HFF-Myc (cell line): ENCODE results near the gene SUGP1.
"Not testable (repeated sequence)": the region's sequence is repeated elsewhere in the genome, so short reads cannot be mapped to it uniquely, and the experiment has no call there.

Experiments used
- DNase-seq: peaks from one replicate; pipeline ENCODE4 v3.0.0-alpha.2; 2011; ENCODE audit warnings: low read depth; ENCODE audit errors: extremely low read depth
- H3K4me3 ChIP-seq: replicated peaks from 2 replicates; pipeline ENCODE4 v1.5.1; 2011; ENCODE audit warnings: low read depth, mild to moderate bottlenecking, control low read depth, low read length
- CTCF ChIP-seq: IDR thresholded peaks from 2 replicates; pipeline ENCODE4 v1.5.1; 2012; ENCODE audit warnings: mild to moderate bottlenecking, low read depth, low read length, control low read depth; ENCODE audit errors: missing control alignments

Gene SUGP1

DNA sequence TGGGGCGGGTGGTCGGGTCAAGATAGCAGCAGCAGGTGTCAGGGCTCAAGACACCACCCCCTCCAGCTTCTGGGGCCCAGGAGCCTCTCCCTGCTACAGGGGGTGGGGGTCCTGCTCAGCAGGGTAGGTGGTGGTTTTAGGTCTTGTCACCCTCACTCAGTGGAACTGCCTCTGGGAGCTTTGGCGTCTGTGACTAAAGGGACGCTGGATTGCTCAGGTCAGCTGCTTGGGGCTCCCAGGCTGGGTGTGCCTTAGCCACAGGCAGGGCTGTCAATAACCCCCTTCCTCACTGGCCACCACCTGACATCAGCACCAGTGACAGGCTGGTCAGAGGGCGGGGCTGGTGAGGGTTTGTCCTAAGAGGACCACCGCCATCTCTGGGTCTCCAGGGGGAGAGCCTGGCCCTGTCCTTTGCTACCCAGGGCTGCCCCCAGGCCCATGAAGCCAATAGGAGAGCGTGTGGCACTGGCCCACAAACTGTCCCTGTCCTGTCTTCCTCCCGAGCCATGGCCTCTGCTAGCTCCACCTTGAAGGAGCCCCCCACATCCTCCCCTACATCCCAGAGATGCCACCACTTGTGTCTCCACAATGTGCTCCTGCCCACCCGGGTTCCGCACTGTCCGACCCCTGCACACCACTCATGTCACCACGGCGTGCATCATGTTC lies 36.7 kb upstream of the SUGP1 start:
- TF ChIP-seq CTCF = no peak
- DNase-seq = no peak
- no peak overlapping the region for H3K4me3 ChIP-seq

DNA sequence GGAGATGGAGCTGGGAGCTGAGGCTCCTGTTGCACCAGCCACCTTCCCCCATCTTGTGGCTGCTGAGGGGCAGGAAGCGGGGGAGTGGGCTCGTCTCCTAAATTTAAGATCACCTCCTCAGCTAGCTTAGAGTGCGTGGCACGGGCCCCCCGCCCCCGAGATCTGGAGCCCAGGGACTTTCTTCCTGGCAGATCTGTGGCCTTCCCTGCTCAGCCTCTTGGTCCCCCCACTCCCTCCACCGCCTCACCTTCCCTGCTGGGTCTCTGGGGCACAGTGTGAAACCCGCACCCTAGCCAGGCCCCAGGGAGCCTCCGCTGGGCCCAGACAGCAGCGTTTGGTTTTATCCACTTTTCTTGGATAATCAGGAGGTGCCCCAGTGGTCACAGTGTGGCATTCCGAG lies 36.2 kb upstream of the SUGP1 start:
- no peak for DNase-seq
- H3K4me3 ChIP-seq = no peak overlapping the region
- no peak for TF ChIP-seq CTCF

GRCh38 chr19:19355606-19356139 lies 35.4 kb upstream of the SUGP1 start:
- no peak for DNase-seq
- no peak for TF ChIP-seq CTCF
- no peak overlapping the region for H3K4me3 ChIP-seq

GRCh38 chr19:19354932-19355331 lies 34.6 kb upstream of the SUGP1 start:
- no peak overlapping the region for H3K4me3 ChIP-seq
- TF ChIP-seq CTCF = no peak
- no peak for DNase-seq

DNA sequence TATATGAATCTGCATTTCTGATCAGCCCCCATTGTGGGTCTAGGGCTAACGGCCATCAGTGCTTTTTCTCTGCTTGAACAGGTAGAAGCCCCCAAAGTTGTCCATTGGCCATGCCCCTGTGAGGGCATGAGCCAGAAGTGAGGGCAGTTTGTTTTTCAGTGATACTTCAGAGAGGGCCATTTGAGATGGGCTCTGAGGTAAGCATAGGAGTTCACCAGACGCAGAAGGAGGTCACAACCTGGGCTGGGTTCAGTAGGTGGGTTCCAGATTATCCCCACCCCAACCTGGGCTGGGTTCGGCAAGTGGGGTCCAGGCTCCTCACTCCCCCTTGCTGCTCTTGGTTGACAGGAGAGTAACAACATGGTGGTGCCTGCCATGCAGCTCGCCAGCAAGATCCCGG lies 33.7 kb upstream of the SUGP1 start:
- no peak for DNase-seq
- no peak overlapping the region for H3K4me3 ChIP-seq
- no peak for TF ChIP-seq CTCF

DNA sequence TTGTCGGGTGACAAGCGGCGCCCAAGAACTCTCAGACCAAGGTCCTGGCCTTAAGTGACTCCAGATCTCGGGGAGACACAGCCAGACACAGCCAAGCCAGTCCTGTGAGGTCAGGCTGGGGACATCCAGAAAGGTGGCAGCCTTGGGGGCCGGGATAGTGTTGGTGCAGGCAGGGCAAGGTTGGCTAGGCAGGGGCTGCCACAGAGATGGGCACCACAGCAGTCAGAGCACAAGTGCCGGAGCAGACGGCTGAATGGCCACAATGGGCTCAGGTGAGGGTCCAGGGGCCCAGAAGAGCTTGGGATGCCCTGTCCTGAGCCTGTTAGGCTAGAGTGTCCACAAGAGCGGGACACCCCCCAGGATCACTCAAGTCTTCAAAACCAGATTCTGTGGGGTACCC lies 32.5 kb upstream of the SUGP1 start:
- DNase-seq = no peak
- no peak for TF ChIP-seq CTCF
- H3K4me3 ChIP-seq = no peak overlapping the region

DNA sequence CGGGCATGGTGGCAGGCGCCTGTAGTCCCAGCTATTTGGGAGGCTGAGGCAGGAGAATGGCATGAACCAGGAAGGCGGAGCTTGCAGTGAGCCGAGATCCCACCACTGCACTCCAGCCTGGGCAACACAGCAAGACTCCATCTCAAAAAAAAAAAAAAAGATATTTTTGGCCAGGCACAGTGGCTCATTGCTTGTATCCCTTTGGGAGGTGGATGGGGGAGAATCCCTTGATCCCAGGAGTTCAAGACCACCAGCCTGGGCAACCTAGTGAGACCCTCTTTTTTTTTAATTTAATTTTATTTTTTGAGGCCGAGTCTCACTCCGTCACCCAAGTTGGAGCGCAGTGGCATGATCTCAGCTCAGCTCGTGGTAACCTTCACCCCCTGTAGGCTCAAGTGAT lies 30.4 kb upstream of the SUGP1 start:
- not testable (repeated sequence) for H3K4me3 ChIP-seq, DNase-seq
